ENCODE measurements around the gene FBXW9. TPM values are rescaled to one million over a fixed set of nuclear protein-coding genes. Genes with fewer than 3 reads are reported as not detected.

The FBXW9 gene
- total and polyA plus RNA-seq, 2 of the 13 experiments (the other 11 are each of a cell fraction or from before 2014, with no cell fraction given), result 5.7 to 6.1 TPM

- TF ChIP-seq HMGXB3 (CRISPR knock-in tag; IDR thresholded peaks at IDR 0.05; ENCODE audit: borderline replicate concordance), result peak; percentile 78; the same call in 1 of the 2 replicates
- no peak for TF ChIP-seq SMYD3 (CRISPR knock-in tag; IDR thresholded peaks at IDR 0.05)
- peak; percentile 64; the same call in 1 of the 2 replicates for TF ChIP-seq POGK (CRISPR knock-in tag; conservative IDR thresholded peaks at IDR 0.05)
- peak; percentile 27; the same call in 1 of the 2 replicates for TF ChIP-seq ZNF800 (CRISPR knock-in tag; IDR thresholded peaks at IDR 0.05)
- TF ChIP-seq HDAC1 (CRISPR knock-in tag; IDR thresholded peaks at IDR 0.05), result peak; percentile 71; the same call in 1 of the 2 replicates
- 0 out of 2 replicates have a peak, but pooled peaks have one; percentile 32 for TF ChIP-seq HBP1 (CRISPR knock-in tag; IDR thresholded peaks at IDR 0.05; ENCODE audit: low read depth)
- peak; percentile 62; the same call in 1 of the 2 replicates for TF ChIP-seq ZNF430 (CRISPR knock-in tag; IDR thresholded peaks at IDR 0.05)
- TF ChIP-seq SOX13 (IDR thresholded peaks at IDR 0.05), result no peak; the same call in 1 of the 2 replicates
- no peak for TF ChIP-seq SOX13 (CRISPR knock-in tag; conservative IDR thresholded peaks at IDR 0.05 in 1 of 2, IDR thresholded peaks at IDR 0.05 in 1 of 2)
- TF ChIP-seq ZNF747 (CRISPR knock-in tag; IDR thresholded peaks at IDR 0.05; ENCODE audit: borderline replicate concordance), result peak; percentile 44; the same call in 1 of the 2 replicates
- peak; percentile 74; the same call in 1 of the 2 replicates for TF ChIP-seq MXD1 (CRISPR knock-in tag; IDR thresholded peaks at IDR 0.05)
- TF ChIP-seq ZNF781 (CRISPR knock-in tag; IDR thresholded peaks at IDR 0.05; ENCODE audit: borderline replicate concordance, not compliant biosample characterization), result peak; percentile 15
- TF ChIP-seq ZNF281 (CRISPR knock-in tag; IDR thresholded peaks at IDR 0.05; ENCODE audit: borderline replicate concordance), result peak; percentile 16; the same call in 1 of the 2 replicates
Measured at GRCh38 chr19:12723641-12724426, 27.4 kb upstream of the FBXW9 start, which contains the start of gene TNPO2 (continued).
